Measurements from ENCODE around the gene CCBE1.

CCBE1 gene

DNA sequence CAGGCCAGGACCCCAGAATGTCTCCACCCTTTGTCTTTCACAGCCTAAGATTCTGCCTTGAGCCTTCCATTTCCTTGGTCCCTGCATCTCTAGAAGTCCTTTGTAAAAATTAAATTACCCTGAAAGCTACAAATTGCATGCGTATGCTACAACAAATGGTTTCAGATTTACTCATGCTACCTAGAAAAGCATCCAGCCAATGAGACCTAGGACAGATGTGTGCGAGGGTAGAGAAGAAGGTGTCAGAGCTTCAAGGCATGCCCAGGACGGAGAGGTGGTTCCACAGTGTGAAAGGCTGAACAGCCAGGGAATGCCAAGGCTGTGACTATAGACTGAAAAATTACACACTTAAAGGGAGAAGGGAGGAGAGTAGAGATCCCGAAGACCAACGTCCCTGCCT is 40.2 kb downstream of the CCBE1 start:
- TF ChIP-seq, protein P1, sequence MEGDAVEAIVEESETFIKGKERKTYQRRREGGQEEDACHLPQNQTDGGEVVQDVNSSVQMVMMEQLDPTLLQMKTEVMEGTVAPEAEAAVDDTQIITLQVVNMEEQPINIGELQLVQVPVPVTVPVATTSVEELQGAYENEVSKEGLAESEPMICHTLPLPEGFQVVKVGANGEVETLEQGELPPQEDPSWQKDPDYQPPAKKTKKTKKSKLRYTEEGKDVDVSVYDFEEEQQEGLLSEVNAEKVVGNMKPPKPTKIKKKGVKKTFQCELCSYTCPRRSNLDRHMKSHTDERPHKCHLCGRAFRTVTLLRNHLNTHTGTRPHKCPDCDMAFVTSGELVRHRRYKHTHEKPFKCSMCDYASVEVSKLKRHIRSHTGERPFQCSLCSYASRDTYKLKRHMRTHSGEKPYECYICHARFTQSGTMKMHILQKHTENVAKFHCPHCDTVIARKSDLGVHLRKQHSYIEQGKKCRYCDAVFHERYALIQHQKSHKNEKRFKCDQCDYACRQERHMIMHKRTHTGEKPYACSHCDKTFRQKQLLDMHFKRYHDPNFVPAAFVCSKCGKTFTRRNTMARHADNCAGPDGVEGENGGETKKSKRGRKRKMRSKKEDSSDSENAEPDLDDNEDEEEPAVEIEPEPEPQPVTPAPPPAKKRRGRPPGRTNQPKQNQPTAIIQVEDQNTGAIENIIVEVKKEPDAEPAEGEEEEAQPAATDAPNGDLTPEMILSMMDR (IDR thresholded peaks at IDR 0.05; ENCODE audit: poor library complexity, severe bottlenecking) = no peak
- DNase-seq (ENCODE audit: low spot score) = no peak
- no peak for ATAC-seq (ENCODE audit: low read depth)
- Histone ChIP-seq H3K4me3 (ENCODE audit: severe bottlenecking) (no peak overlapping the region), H3K4me1 (ENCODE audit: insufficient read depth, poor library complexity, severe bottlenecking) (peaks cover 21% of the 10 kb centered on the region), H3K27me3 (ENCODE audit: insufficient read depth, poor library complexity, severe bottlenecking) (no peaks in the 10 kb centered on the region), H3K9me3 (ENCODE audit: severe bottlenecking) (no peaks in the 10 kb centered on the region), H3K36me3 (ENCODE audit: low read depth) (0 out of 2 replicates have a peak, but pooled peaks cover under 1% of the 10 kb centered on the region), H3K27ac (ENCODE audit: poor library complexity, severe bottlenecking) (no peak overlapping the region)

DNA sequence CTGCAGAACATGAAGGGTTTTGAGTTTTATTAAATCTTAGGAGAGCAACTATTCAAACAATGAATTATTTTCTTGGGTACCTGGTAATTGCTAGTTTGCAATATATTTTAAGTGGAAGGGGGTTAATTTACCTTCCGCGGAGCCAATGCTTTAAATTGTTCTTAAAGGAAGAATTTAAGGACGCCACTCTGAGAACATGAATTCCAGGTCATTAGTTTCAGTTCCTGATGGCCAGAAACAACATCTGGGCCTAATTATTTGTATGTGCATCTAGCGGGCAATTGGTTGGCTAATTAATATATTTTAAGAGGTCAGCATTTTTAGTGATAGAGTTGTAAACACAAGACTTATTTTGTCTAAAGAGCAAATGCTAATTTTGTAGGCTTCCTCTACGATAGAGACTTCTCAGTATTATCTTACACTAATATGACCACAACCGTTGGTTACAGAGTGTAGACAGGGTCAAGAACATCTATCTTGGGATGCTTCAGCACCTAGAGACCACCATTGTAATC is 40.8 kb downstream of the CCBE1 start:
- Histone ChIP-seq H3K36me3 (ENCODE audit: low read depth) (0 out of 2 replicates have a peak, but pooled peaks cover 4% of the 10 kb centered on the region), H3K4me1 (ENCODE audit: insufficient read depth, poor library complexity, severe bottlenecking) (peaks cover 15% of the 10 kb centered on the region), H3K4me3 (ENCODE audit: severe bottlenecking) (no peak overlapping the region), H3K27me3 (ENCODE audit: insufficient read depth, poor library complexity, severe bottlenecking) (no peaks in the 10 kb centered on the region), H3K27ac (ENCODE audit: poor library complexity, severe bottlenecking) (no peak overlapping the region), H3K9me3 (ENCODE audit: severe bottlenecking) (no peaks in the 10 kb centered on the region)
- ATAC-seq (ENCODE audit: low read depth) (no peak), DNase-seq (ENCODE audit: low spot score) (no peak)
- TF ChIP-seq, protein P1 (IDR thresholded peaks at IDR 0.05; ENCODE audit: poor library complexity, severe bottlenecking) = no peak

DNA sequence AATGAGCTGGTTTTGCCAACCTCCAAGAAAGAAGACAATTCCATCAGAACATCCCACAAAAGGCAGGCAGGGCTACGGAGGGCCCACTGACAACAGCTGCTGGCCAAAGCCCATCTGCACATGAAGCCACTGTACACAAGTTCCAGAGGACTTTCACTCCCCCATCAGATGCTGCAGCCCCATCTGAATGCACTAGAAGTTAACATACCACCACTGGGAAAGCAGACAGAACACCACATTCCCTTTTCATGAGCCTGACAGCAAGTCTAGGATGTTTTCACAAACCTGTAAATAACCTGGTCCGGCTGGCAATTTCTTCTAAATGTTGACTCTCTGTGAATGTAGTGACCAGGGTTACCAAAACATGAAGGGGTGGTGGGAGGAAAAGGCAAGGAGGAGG is 41.5 kb downstream of the CCBE1 start:
- H3K4me3 ChIP-seq (ENCODE audit: severe bottlenecking) = no peak overlapping the region
- DNase-seq (ENCODE audit: low spot score) = no peak
- H3K36me3 ChIP-seq (ENCODE audit: low read depth) = 0 out of 2 replicates have a peak, but pooled peaks cover 4% of the 10 kb centered on the region
- H3K27me3 ChIP-seq (ENCODE audit: insufficient read depth, poor library complexity, severe bottlenecking) = no peaks in the 10 kb centered on the region
- H3K4me1 ChIP-seq (ENCODE audit: insufficient read depth, poor library complexity, severe bottlenecking) = peaks cover 7% of the 10 kb centered on the region
- ATAC-seq (ENCODE audit: low read depth) = no peak
- H3K9me3 ChIP-seq (ENCODE audit: severe bottlenecking) = no peaks in the 10 kb centered on the region
- TF ChIP-seq, protein P1 (IDR thresholded peaks at IDR 0.05; ENCODE audit: poor library complexity, severe bottlenecking) = no peak
- H3K27ac ChIP-seq (ENCODE audit: poor library complexity, severe bottlenecking) = no peak overlapping the region

DNA sequence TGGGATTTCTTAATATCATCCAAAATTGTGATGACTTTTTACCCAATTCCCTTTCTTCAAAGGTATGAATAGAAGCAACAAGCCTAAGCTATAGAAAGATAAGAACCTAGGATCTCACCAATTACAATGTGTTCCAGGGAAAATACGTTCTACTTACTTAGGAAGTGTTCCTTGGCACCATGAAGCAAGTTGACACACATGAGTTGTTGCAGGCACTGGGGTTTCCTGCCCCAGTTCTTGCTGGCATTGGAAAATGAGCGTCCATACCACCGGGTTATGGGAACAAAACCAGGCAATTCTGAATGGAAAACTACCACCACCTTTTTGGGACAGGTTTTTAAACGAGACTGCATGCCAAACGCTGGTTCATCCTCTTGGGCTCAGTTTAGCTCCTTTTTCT is 46.2 kb downstream of the CCBE1 start:
- no peak for DNase-seq (ENCODE audit: low spot score)
- ATAC-seq (ENCODE audit: low read depth) = no peak
- H3K4me3 ChIP-seq (ENCODE audit: severe bottlenecking) = no peak overlapping the region
- TF ChIP-seq, protein P1 (IDR thresholded peaks at IDR 0.05; ENCODE audit: poor library complexity, severe bottlenecking) = no peak
- H3K27ac ChIP-seq (ENCODE audit: poor library complexity, severe bottlenecking) = no peak overlapping the region
- no peaks in the 10 kb centered on the region for H3K4me1 ChIP-seq (ENCODE audit: insufficient read depth, poor library complexity, severe bottlenecking)
- H3K9me3 ChIP-seq (ENCODE audit: severe bottlenecking) = no peaks in the 10 kb centered on the region
- no peaks in the 10 kb centered on the region for H3K27me3 ChIP-seq (ENCODE audit: insufficient read depth, poor library complexity, severe bottlenecking)
- H3K36me3 ChIP-seq (ENCODE audit: low read depth) = 0 out of 2 replicates have a peak, but pooled peaks cover 4% of the 10 kb centered on the region

DNA sequence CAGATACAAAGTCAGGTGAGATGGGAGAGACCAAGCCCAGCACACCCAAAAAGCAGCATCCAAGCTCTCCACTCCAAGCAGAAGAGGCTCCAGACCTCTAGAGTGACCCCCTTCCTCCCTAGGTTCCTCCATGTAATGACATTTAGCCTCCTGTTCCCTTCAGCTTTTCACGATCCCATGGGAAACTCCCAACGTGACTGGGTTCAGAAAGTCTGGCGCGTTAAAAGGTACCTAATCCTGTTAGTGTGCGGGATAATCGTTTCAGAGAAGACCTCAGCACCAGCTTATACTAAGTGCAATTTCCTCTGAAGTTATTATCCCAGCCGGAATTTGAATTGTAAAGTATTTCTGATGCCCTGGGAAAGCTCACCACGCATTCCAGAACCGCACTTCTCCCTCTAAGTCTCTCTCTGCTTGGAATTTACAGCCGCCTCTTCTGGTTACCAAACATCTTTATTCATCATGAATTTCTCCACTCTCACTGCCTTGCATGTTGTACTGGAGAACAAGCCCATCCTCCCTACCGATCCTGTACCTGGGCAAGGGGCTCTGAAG is 46.9 kb downstream of the CCBE1 start:
- H3K9me3 ChIP-seq (ENCODE audit: severe bottlenecking) = no peaks in the 10 kb centered on the region
- H3K4me3 ChIP-seq (ENCODE audit: severe bottlenecking) = no peak overlapping the region
- no peaks in the 10 kb centered on the region for H3K27me3 ChIP-seq (ENCODE audit: insufficient read depth, poor library complexity, severe bottlenecking)
- ATAC-seq (ENCODE audit: low read depth) (no peak), DNase-seq (ENCODE audit: low spot score) (no peak)
- no peak overlapping the region for H3K27ac ChIP-seq (ENCODE audit: poor library complexity, severe bottlenecking)
- TF ChIP-seq, protein P1 (IDR thresholded peaks at IDR 0.05; ENCODE audit: poor library complexity, severe bottlenecking) = no peak
- H3K36me3 ChIP-seq (ENCODE audit: low read depth) = 0 out of 2 replicates have a peak, but pooled peaks cover 4% of the 10 kb centered on the region
- H3K4me1 ChIP-seq (ENCODE audit: insufficient read depth, poor library complexity, severe bottlenecking) = no peaks in the 10 kb centered on the region

All from RWPE2 (cell line).